ENCODE measurements around the gene PGP.
"Not testable (repeated sequence)": the region's sequence is repeated elsewhere in the genome, so short reads cannot be mapped to it uniquely, and the experiment has no call there.

DNA sequence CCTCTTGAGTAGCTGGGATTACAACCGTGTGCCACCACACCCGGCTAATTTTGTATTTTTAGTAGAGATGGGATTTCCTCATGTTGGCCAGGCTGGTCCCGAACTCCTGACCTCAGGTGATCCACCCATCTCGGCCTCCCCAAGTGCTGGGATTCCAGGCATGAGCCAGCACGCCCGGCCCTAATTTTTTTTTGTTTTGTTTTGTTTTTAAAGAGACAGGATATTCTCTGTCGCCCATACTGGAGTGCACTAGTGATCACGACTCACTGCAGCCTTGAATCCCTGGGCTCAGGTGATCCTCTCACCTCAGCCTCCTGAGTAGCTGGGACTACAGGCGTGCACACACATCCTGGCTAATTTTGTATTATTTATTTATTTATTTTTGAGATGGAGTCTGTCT is 25.7 kb upstream of the PGP start:
- not testable (repeated sequence) for TF ChIP-seq CTCF (conservative IDR thresholded peaks at IDR 0.05 in 1 of 2, IDR thresholded peaks at IDR 0.05 in 1 of 2; ENCODE audit: extremely low read depth in 1 of 2, insufficient read depth in 1 of 2, low read depth in 1 of 2, low read length in 2 of 2); EZH2 (IDR thresholded peaks at IDR 0.05; ENCODE audit: borderline replicate concordance, low read length)

Data from mammary epithelial cell (primary cell).